Measurements from ENCODE around the gene ITPR1. TPM values are rescaled to one million over a fixed set of nuclear protein-coding genes. Genes with fewer than 3 reads are reported as not detected.

ITPR1 gene
- polyA plus RNA-seq, 1 of the 3 experiments (the other 2 are of a cell fraction): 5.9 TPM

- Histone ChIP-seq H3K4me2 (no peak overlapping the region), H4K20me1 (ENCODE audit: insufficient read depth) (no peaks in the 10 kb centered on the region), H3F3A (replicated peaks; ENCODE audit: insufficient read depth) (no peaks in the 10 kb centered on the region), H3K4me1 (ENCODE audit: control insufficient read depth in 1 of 2, insufficient read depth in 2 of 2, low read depth in 1 of 2, low read length in 1 of 2) (peaks cover 0 to 10% of the 10 kb centered on the region in 2 experiments; a peak in 2 of 4 replicates), H2AFZ (ENCODE audit: low read depth) (no peak overlapping the region), H3K4me3 (ENCODE audit: low read depth in 2 of 2, low read length in 1 of 2) (no peak overlapping the region), H3K36me3 (replicated peaks in 1 of 2; ENCODE audit: control insufficient read depth in 1 of 2, insufficient read depth in 2 of 2, low read length in 1 of 2) (no peaks in the 10 kb centered on the region), H3K27ac (ENCODE audit: low read depth in 2 of 2, low read length in 1 of 2) (no peak overlapping the region), H3K9ac (no peak overlapping the region), H3K27me3 (ENCODE audit: insufficient read depth) (no peaks in the 10 kb centered on the region), H3K9me2 (no peaks in the 10 kb centered on the region), H3K9me3 (no peaks in the 10 kb centered on the region), H3K79me2 (ENCODE audit: insufficient read depth) (no peaks in the 10 kb centered on the region)
- TF ChIP-seq, protein P1, sequence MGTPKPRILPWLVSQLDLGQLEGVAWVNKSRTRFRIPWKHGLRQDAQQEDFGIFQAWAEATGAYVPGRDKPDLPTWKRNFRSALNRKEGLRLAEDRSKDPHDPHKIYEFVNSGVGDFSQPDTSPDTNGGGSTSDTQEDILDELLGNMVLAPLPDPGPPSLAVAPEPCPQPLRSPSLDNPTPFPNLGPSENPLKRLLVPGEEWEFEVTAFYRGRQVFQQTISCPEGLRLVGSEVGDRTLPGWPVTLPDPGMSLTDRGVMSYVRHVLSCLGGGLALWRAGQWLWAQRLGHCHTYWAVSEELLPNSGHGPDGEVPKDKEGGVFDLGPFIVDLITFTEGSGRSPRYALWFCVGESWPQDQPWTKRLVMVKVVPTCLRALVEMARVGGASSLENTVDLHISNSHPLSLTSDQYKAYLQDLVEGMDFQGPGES (IDR thresholded peaks at IDR 0.05; ENCODE audit: low read depth, low read length): no peak
- TF ChIP-seq NFIC (IDR thresholded peaks at IDR 0.05; ENCODE audit: borderline replicate concordance) (no peak), ZBTB33 (IDR thresholded peaks at IDR 0.05; ENCODE audit: borderline replicate concordance, low read depth) (no peak), RCOR1 (IDR thresholded peaks at IDR 0.05; ENCODE audit: low read length) (no peak), GABPA (IDR thresholded peaks at IDR 0.05; ENCODE audit: low read depth) (no peak), TAF1 (IDR thresholded peaks at IDR 0.05; ENCODE audit: borderline replicate concordance, low read depth, low read length) (no peak), RFX5 (IDR thresholded peaks at IDR 0.05; ENCODE audit: low read length) (no peak), RAD21 (IDR thresholded peaks at IDR 0.05; ENCODE audit: low read length) (no peak), FOXM1 (IDR thresholded peaks at IDR 0.05; ENCODE audit: low read depth) (no peak), MXI1 (IDR thresholded peaks at IDR 0.05; ENCODE audit: low read depth, low read length) (no peak), FOXJ3 (CRISPR knock-in tag; IDR thresholded peaks at IDR 0.05) (no peak), RXRA (IDR thresholded peaks at IDR 0.05; ENCODE audit: borderline replicate concordance, low read depth) (no peak), MAX (IDR thresholded peaks at IDR 0.05; ENCODE audit: low read depth) (no peak), TEAD4 (IDR thresholded peaks at IDR 0.05; ENCODE audit: borderline replicate concordance, insufficient read depth) (no peak), SMC3 (IDR thresholded peaks at IDR 0.05; ENCODE audit: low read depth, low read length) (no peak), ELF1 (IDR thresholded peaks at IDR 0.05) (no peak)
- TF ChIP-seq, protein P2, sequence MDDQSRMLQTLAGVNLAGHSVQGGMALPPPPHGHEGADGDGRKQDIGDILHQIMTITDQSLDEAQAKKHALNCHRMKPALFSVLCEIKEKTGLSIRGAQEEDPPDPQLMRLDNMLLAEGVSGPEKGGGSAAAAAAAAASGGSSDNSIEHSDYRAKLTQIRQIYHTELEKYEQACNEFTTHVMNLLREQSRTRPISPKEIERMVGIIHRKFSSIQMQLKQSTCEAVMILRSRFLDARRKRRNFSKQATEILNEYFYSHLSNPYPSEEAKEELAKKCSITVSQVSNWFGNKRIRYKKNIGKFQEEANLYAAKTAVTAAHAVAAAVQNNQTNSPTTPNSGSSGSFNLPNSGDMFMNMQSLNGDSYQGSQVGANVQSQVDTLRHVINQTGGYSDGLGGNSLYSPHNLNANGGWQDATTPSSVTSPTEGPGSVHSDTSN (IDR thresholded peaks at IDR 0.05): no peak
- ChIA-PET CTCF (interaction anchor here (1.9 kb wide), 1 partner anchor 90 kb away, joined by 6 read pairs; no protein-coding TSS in a partner anchor), POLR2A (interaction anchor here (0.9 kb wide), 1 partner anchor 49 kb away, joined by 3 read pairs; no protein-coding TSS in a partner anchor)
- 65% methylated on average over 2 of the region's 2 CpGs for WGBS (ENCODE audit: low lambda C conversion rate)
- no peak for DNase-seq
Observed at GRCh38 chr3:4543110-4543509, 50.0 kb downstream of the ITPR1 start.

All from SK-N-SH (cell line).